HG03469 (cell line): Measurements from ENCODE around the gene CSF3R.

ENCODE experiments used
- ATAC-seq: cut with Tn5 transposase; IDR thresholded peaks from one replicate; pipeline ENCODE4 v1.9.1; 2021; ENCODE audit warnings: mild to moderate bottlenecking, moderate library complexity, moderate number of reproducible peaks; ENCODE audit not compliant: unreplicated experiment

The CSF3R gene

GRCh38 chr1:36482724-36483388, at the start of gene CSF3R:
Gene CSF3R, minus strand, starts transcription at chr1:36482913. Its CDS starts 3,417 bp downstream, at chr1:36479496.
- no peak for ATAC-seq

GRCh38 chr1:36531833-36532232, 49.1 kb upstream of the CSF3R start:
- ATAC-seq = no peak

- ATAC-seq = no peak
Measured at GRCh38 chr1:36530791-36531190, 48.1 kb upstream of the CSF3R start.

GRCh38 chr1:36530261-36530660, 47.5 kb upstream of the CSF3R start:
- ATAC-seq = no peak

- no peak for ATAC-seq
Measured at GRCh38 chr1:36529769-36530260, 47.1 kb upstream of the CSF3R start.

GRCh38 chr1:36528361-36529349, 45.9 kb upstream of the CSF3R start:
- no peak for ATAC-seq

GRCh38 chr1:36525166-36525565, 42.5 kb upstream of the CSF3R start:
- no peak for ATAC-seq

- ATAC-seq = no peak
Measured at GRCh38 chr1:36524359-36525062, 41.8 kb upstream of the CSF3R start.

- ATAC-seq = no peak
Measured at GRCh38 chr1:36523850-36524249, 41.1 kb upstream of the CSF3R start.

- ATAC-seq = no peak
Measured at GRCh38 chr1:36523230-36523495, 40.5 kb upstream of the CSF3R start.

GRCh38 chr1:36522461-36523229, 39.9 kb upstream of the CSF3R start:
- ATAC-seq = no peak

GRCh38 chr1:36522021-36522420, 39.3 kb upstream of the CSF3R start:
- ATAC-seq = no peak

- ATAC-seq = no peak
Measured at GRCh38 chr1:36520771-36521420, 38.2 kb upstream of the CSF3R start.

- no peak for ATAC-seq
Measured at GRCh38 chr1:36520056-36520455, 37.3 kb upstream of the CSF3R start.

GRCh38 chr1:36517011-36517771, 34.5 kb upstream of the CSF3R start:
- no peak for ATAC-seq

GRCh38 chr1:36516372-36517010, 33.8 kb upstream of the CSF3R start:
- ATAC-seq = no peak

- ATAC-seq = no peak
Measured at GRCh38 chr1:36515315-36516138, 32.8 kb upstream of the CSF3R start.

- ATAC-seq = no peak
Measured at GRCh38 chr1:36514501-36514900, 31.8 kb upstream of the CSF3R start.
